ENCODE data around the gene CYP2B6. TPM values are rescaled to one million over a fixed set of nuclear protein-coding genes. Genes with fewer than 3 reads are reported as not detected.
A peak's percentile ranks its signal among the peaks of the same experiment; 100 is the strongest.

The CYP2B6 gene
- total RNA-seq, 6 experiments from 2014 or later: 7.9 to 5,721 (median 385) TPM

GRCh38 chr19:41025411-41025810 is 34.3 kb downstream of the CYP2B6 start:
- intact Hi-C loops (cut with DNase I): no loop called here
- Histone ChIP-seq H3K4me1 (peaks cover 0 to 11% (median 0%) of the 10 kb centered on the region in 4 donors), H3K36me3 (no peaks in the 10 kb centered on the region), H3K9me3 (no peaks in the 10 kb centered on the region), H3K27ac (no peak overlapping the region), H3K27me3 (no peaks in the 10 kb centered on the region), H3K4me3 (no peak overlapping the region)
- TF ChIP-seq, protein P1, sequence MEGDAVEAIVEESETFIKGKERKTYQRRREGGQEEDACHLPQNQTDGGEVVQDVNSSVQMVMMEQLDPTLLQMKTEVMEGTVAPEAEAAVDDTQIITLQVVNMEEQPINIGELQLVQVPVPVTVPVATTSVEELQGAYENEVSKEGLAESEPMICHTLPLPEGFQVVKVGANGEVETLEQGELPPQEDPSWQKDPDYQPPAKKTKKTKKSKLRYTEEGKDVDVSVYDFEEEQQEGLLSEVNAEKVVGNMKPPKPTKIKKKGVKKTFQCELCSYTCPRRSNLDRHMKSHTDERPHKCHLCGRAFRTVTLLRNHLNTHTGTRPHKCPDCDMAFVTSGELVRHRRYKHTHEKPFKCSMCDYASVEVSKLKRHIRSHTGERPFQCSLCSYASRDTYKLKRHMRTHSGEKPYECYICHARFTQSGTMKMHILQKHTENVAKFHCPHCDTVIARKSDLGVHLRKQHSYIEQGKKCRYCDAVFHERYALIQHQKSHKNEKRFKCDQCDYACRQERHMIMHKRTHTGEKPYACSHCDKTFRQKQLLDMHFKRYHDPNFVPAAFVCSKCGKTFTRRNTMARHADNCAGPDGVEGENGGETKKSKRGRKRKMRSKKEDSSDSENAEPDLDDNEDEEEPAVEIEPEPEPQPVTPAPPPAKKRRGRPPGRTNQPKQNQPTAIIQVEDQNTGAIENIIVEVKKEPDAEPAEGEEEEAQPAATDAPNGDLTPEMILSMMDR (IDR thresholded peaks at IDR 0.05): no peak
- TF ChIP-seq POLR2A (IDR thresholded peaks at IDR 0.05): no peak
- WGBS (ENCODE audit: insufficient coverage, low coverage, low lambda C conversion rate, missing lambda C conversion rate): 62% methylated on average over 8 of the region's 9 CpGs
- ATAC-seq (no peak), DNase-seq (no peak)

GRCh38 chr19:41025871-41026270 is 34.8 kb downstream of the CYP2B6 start:
- H3K36me3 ChIP-seq: no peaks in the 10 kb centered on the region
- peaks cover 0 to 11% (median 0%) of the 10 kb centered on the region in 4 donors for H3K4me1 ChIP-seq
- no peak overlapping the region for H3K27ac ChIP-seq
- TF ChIP-seq POLR2A (IDR thresholded peaks at IDR 0.05): no peak
- TF ChIP-seq, protein P1 (IDR thresholded peaks at IDR 0.05): peak in 1 of 4 donors; percentile 29
- intact Hi-C loops (cut with DNase I): no loop called here
- H3K27me3 ChIP-seq: no peaks in the 10 kb centered on the region
- DNase-seq (no peak), ATAC-seq (peak in 3 of 4 donors; percentile 19 to 45 (median 44))
- no peak overlapping the region for H3K4me3 ChIP-seq
- WGBS (ENCODE audit: insufficient coverage, low coverage, low lambda C conversion rate, missing lambda C conversion rate): 35% methylated on average over 13 of the region's 32 CpGs
- H3K9me3 ChIP-seq: no peaks in the 10 kb centered on the region

DNA sequence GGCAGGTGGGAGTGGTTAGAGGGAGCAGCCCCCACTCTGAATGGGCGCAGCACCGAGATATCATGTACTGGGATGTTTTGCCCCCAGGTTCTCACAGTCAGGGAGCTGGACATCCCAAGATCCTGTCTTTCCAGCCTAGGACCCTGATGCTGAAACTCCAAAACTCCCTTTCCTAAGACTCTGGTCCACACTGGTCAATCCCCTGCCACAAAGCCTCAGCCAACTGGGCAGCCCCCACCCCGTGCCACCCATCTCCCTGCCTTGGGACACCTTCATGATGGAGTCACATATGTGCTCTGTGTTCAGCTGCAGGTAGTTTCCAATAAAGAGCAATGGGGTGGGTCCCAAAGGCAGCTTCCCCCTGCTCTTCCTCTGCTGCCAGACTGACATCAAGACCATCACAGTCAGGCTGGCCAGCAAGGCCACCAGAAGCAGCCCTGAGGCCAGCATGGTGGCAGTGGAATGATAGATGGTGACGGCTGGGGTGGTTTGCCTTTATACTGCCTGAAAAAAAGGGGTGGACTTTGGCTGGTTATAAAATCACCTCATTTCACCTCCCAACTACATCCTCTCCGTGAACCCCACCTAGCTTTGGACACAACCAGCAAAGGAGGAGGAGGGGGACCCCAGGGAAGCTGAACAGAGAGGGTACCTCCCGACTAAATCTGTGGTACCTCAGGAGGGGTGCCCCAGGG is 36.3 kb downstream of the CYP2B6 start:
- WGBS (ENCODE audit: insufficient coverage, low coverage, low lambda C conversion rate, missing lambda C conversion rate): 52% methylated on average over 3 of the region's 6 CpGs
- H3K27me3 ChIP-seq: no peaks in the 10 kb centered on the region
- intact Hi-C loops (cut with DNase I): no loop called here
- H3K4me3 ChIP-seq: no peak overlapping the region
- H3K9me3 ChIP-seq: no peaks in the 10 kb centered on the region
- H3K27ac ChIP-seq: no peak overlapping the region
- H3K36me3 ChIP-seq: no peaks in the 10 kb centered on the region
- TF ChIP-seq, protein P1 (IDR thresholded peaks at IDR 0.05): no peak
- no peak for TF ChIP-seq POLR2A (IDR thresholded peaks at IDR 0.05)
- ATAC-seq: no peak
- no peak for DNase-seq
- H3K4me1 ChIP-seq: peaks cover 0 to 11% (median 0%) of the 10 kb centered on the region in 4 donors

DNA sequence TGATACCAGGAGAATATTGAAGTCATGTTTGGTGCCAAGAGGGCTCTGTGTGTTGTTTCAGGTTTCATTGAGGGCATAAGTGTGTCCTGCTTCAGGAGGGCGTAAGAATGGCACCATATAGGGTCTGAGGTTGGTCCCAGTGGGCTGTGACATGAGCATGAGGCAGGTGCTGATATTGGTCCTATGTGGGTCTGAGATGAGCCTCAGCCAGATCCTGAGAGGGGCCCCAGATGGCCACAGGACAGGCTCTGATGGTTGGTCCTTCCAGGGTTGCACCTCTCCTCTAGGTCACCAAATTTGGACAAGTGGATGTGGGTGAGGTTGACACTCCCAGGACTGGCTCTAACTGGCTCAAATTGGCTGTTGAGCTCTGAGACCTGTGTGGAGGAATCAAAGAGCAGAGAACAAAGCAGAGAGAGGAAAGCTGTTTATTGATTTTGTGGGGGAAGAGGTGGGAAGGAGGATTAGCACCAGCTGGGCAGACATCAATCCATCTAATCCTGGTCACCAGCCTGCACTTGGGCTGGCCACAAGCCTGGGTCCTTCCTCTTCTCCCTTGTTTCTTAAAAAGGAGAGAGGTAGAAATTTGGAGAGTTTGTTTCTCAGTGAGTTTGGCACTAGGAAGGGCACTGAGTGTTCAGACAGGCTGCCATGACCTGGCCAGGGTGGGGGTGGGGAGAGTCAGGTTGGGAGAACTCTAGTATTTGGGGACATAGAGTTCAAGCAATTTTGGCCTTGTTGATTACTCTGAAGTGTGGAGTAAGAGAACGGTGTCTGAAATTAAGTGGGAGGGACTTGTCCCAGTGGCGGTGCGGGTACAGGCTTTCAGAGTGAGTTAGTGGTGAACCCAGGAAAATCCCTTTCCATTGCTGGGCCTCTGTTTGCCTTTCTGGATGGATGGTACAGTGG is 38.7 kb downstream of the CYP2B6 start:
- TF ChIP-seq, protein P1 (IDR thresholded peaks at IDR 0.05): no peak
- no peak for TF ChIP-seq POLR2A (IDR thresholded peaks at IDR 0.05)
- Histone ChIP-seq H3K36me3 (no peaks in the 10 kb centered on the region), H3K27ac (no peak overlapping the region), H3K4me3 (no peak overlapping the region), H3K9me3 (no peaks in the 10 kb centered on the region), H3K27me3 (no peaks in the 10 kb centered on the region), H3K4me1 (peaks cover 0 to 11% (median 0%) of the 10 kb centered on the region in 4 donors)
- DNase-seq: no peak
- peak in 2 of 4 donors; percentile 44 to 67 for ATAC-seq
- 76% methylated on average over 3 of the region's 4 CpGs for WGBS (ENCODE audit: insufficient coverage, low coverage, low lambda C conversion rate, missing lambda C conversion rate)
- intact Hi-C loops (cut with DNase I): no loop called here
